HL-60/S4 (cell line): ENCODE data around the gene TMEFF1.

Source experiments
- in situ Hi-C: fragments of 300-500 bp; cut with MboI; formaldehyde crosslinking; loops from 2 replicates; pipeline ENCODE4 v1.14.3; 2022; ENCODE audit warnings: low sequenced_read_pairs

The TMEFF1 gene

DNA sequence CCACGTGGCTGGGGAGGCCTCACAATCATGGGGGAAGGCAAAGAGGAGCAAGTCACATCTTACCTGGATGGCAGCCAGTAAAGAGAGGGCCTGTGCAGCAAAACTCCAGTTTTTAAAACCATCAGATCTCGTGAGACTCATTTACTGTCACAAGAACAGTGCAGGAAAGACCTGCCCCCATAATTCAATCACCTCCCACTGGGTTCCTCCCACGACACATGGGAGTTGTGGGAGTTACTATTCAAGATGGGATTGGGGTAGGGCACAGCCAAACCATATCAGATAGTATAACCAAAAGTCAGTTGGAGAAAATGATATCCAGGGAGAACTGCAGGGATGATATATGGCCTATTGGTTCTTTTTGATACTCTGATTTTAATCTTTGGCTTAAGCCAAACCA, 94.9 kb downstream of the TMEFF1 start:
- in situ Hi-C loops, result no loop called here

GRCh38 chr9:100573655-100574260, 100.8 kb downstream of the TMEFF1 start:
- in situ Hi-C loops, result no loop called here

DNA sequence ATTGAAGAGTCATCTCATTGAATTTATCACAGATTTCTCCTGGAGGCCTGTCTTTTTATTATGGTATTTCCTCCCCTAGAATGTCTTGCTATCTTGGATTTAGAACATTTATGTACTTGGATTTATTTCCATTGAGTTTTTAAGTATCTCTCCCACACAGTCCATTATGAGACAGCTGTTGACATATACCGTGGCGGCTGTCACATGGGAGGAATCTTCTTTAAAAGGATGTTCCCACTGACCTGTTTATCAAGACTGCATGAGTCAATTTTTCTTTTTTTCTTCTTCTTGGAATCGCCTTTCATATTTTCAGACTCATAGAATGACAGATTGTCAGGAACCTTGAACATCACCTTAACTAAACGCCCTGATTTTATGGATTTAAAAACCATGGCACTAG, 102.1 kb downstream of the TMEFF1 start:
- in situ Hi-C loops, result loop anchor here (25.0 kb wide), 1 partner anchor 1388 kb away; no protein-coding TSS in a partner anchor

DNA sequence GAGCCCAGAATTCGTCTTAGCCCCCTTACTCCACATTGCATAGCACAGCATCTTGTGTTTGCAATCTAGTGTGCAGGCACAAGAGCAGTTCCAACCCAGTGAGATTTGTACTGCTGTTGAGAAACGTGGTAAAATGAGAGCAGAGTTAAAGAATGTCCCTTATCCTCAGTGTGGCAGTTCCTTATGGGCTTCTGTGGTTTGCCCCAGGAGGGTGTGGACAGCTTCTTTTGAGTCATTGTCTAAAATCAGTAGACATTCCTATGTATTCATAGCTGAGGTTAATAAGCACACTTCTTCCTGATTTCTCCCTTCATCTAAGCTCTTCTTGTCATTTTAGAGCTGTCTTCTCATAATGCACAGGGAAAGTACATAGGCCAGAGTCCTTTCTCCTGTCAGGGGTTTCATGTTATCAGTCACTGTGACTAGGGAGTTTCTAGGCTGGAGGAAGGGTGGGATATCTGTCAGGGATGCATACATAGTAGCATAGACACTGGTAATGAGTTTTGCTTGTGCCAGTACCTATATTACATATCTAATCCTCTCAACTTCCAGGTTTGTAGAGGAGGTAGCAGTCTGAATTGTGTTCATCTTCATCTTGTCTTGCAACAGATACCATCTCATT, 102.9 kb downstream of the TMEFF1 start:
- in situ Hi-C loops, result loop anchor here (25.0 kb wide), 1 partner anchor 1389 kb away; no protein-coding TSS in a partner anchor

DNA sequence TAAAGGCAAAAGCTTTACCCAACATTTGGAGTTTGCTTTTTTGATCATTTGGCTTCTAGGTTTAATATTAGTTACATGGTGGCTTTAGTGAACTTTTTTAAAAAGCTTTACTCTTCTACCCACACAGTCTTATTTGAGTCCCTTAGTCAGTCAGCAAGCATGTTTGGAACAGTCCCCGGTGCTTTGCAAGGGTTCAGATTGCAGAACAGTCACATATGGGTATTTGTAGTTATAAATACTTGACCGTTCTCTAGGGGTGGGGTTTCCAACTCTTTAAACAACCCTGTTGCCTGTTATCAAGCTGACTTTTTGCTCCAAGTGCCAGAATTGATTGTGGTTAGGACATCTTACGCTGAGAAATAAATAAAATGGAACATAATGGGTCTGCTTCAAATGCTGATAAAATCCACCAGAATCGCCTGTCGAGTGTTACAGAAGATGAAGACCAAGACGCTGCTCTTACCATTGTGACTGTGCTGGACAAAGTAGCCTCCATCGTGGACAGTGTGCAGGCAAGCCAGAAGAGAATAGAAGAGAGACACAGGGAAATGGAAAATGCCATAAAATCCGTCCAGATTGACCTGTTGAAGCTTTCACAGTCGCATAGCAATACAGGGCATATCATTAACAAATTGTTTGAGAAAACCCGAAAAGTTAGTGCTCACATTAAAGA, 105.0 kb downstream of the TMEFF1 start, which contains the start of gene CAVIN4:
CAVIN4 (plus strand) TSS at position 304 of the 673 bp plus-strand sequence; CDS start at position 369, 65 bp downstream.
- in situ Hi-C loops, result loop anchor here (25.0 kb wide), 1 partner anchor 1391 kb away; no protein-coding TSS in a partner anchor

- in situ Hi-C loops, result loop anchor here (25.0 kb wide), 1 partner anchor 1391 kb away; no protein-coding TSS in a partner anchor
These were observed 105.7 kb downstream of the TMEFF1 start for GRCh38 chr9:100578610-100579009.

GRCh38 chr9:100579665-100580064, 106.7 kb downstream of the TMEFF1 start:
- in situ Hi-C loops, result loop anchor here (25.0 kb wide), 1 partner anchor 1392 kb away; no protein-coding TSS in a partner anchor

GRCh38 chr9:100580257-100580656, 107.3 kb downstream of the TMEFF1 start:
- in situ Hi-C loops, result loop anchor here (25.0 kb wide), 1 partner anchor 1393 kb away; no protein-coding TSS in a partner anchor

GRCh38 chr9:100581081-100581480, 108.1 kb downstream of the TMEFF1 start:
- in situ Hi-C loops, result loop anchor here (25.0 kb wide), 1 partner anchor 1394 kb away; no protein-coding TSS in a partner anchor

GRCh38 chr9:100581661-100582060, 108.7 kb downstream of the TMEFF1 start:
- in situ Hi-C loops, result loop anchor here (25.0 kb wide), 1 partner anchor 1394 kb away; no protein-coding TSS in a partner anchor

- in situ Hi-C loops, result loop anchor here (25.0 kb wide), 1 partner anchor 1396 kb away; no protein-coding TSS in a partner anchor
These were observed 110.3 kb downstream of the TMEFF1 start for GRCh38 chr9:100583014-100583802.

GRCh38 chr9:100584951-100585350, 112.0 kb downstream of the TMEFF1 start:
- in situ Hi-C loops, result loop anchor here (25.0 kb wide), 1 partner anchor 1398 kb away; no protein-coding TSS in a partner anchor

GRCh38 chr9:100586093-100586492, 113.1 kb downstream of the TMEFF1 start:
- in situ Hi-C loops, result loop anchor here (25.0 kb wide), 1 partner anchor 1399 kb away; no protein-coding TSS in a partner anchor

- in situ Hi-C loops, result loop anchor here (25.0 kb wide), 1 partner anchor 1400 kb away; no protein-coding TSS in a partner anchor
These were observed 114.4 kb downstream of the TMEFF1 start for GRCh38 chr9:100587375-100587774.

DNA sequence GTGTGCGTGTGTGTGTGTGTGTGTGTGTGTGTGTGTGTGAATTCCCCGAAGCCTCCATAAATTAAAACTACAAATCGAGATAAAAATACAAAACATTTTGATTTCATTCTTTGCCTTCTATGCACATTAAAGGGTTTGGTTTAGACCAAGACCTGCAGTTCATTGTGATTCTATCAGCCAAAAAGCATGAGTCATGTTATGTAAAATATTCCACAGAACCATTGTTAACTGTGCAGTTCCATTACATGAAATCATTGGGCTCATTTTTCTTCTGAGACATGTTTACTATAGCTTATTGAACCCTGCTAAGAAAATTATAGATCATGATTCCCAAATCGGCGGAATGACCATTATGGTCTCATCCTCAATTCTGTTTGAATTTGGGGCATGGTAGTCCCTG, 116.6 kb downstream of the TMEFF1 start:
- in situ Hi-C loops, result loop anchor here (25.0 kb wide), 1 partner anchor 1402 kb away; no protein-coding TSS in a partner anchor

DNA sequence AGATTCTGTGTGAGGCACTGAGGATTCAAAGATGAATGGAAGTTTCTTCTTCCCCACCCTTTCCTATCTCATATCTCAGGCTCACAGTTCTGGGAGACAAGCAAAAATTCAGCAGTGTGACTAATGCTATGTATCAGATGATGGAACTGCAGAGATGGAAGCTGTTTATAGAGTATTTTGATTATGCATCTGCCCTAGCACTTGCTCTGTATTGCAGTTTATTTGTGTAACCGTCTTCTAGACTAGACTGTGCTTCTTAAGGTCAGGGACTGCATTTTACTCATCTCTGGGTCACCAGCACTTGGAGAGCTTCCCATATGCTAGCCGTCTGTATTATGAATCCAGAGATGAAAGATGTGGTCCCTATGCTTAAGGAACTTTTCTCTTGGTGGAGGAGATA, 117.5 kb downstream of the TMEFF1 start:
- in situ Hi-C loops, result loop anchor here (25.0 kb wide), 1 partner anchor 1403 kb away; no protein-coding TSS in a partner anchor

GRCh38 chr9:100591139-100591538, 118.2 kb downstream of the TMEFF1 start:
- in situ Hi-C loops, result loop anchor here (25.0 kb wide), 1 partner anchor 1404 kb away; no protein-coding TSS in a partner anchor

DNA sequence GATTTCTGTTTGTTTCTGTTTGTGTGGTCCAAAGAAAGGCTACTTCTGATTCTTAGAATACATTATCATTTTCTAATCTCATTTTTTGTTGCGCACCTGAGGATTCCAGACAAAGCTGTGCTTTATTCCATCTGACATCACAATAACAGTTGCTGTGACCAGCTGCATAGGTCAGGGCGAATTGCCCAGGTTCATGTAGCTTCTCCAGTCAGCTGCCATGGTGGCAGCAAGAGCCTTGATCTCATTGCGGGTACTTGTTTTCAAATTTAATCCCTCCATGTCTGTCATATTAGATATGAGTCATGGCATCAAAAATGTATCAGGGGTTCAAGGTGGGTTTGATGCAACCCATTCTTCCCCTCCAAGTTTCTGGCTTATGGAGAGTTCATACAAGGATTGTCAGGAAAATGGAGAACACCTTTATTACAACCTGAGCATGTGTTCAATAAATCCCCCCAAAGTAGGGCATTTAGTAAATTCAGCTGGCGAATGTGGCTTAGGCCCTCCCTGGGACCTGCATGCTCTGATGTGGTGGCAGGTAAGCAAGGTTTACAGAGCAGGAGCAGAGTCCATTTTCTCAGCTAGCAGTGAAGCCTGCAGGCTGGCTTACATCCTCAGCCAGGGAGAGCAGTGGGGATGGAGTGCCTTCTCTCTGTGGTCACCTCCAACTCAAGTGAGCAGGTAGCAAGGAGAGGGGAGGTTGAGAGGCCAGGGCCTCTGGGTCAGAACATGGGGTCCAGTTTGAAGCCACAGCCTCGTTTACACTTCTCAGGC, 118.9 kb downstream of the TMEFF1 start:
- in situ Hi-C loops, result loop anchor here (25.0 kb wide), 1 partner anchor 1405 kb away; no protein-coding TSS in a partner anchor
